GM23338 (cell line): Measurements from ENCODE around the gene DOCK10.

Source experiments
- CREB1 ChIP-seq: fragments of 250-450 bp; sonication (Bioruptor Pico); IDR thresholded peaks from 2 replicates; pipeline ENCODE4 v1.5.0; 2020; ENCODE audit warnings: low read depth, mild to moderate bottlenecking, moderate library complexity
- EZH2 ChIP-seq: fragments of 200-600 bp; sonication (generic); IDR thresholded peaks from one replicate; pipeline ENCODE4 v1.8.0; 2017; ENCODE audit warnings: antibody characterized with exemption, mild to moderate bottlenecking, low read depth; ENCODE audit not compliant: unreplicated experiment
- EZH2phosphoT487 ChIP-seq: fragments of 200-600 bp; sonication (generic); IDR thresholded peaks from one replicate; pipeline ENCODE4 v1.8.1; 2018; ENCODE audit warnings: antibody characterized with exemption; ENCODE audit not compliant: unreplicated experiment
- JUNB ChIP-seq: IDR thresholded peaks from one replicate; pipeline ENCODE4 v1.6.1; 2016; ENCODE audit warnings: antibody characterized with exemption; ENCODE audit not compliant: unreplicated experiment
- NANOG ChIP-seq: IDR thresholded peaks from 2 replicates; pipeline ENCODE4 v1.6.1; 2016; ENCODE audit warnings: antibody characterized with exemption, borderline replicate concordance
- POLR2AphosphoS5 ChIP-seq: IDR thresholded peaks from 2 replicates; pipeline ENCODE4 v1.6.1; 2016; ENCODE audit warnings: antibody characterized with exemption, low read depth
- ZNF331 ChIP-seq: fragments of 250-450 bp; sonication (Bioruptor Pico); IDR thresholded peaks from 2 replicates; pipeline ENCODE4 v1.5.0; 2020; ENCODE audit warnings: low read depth, mild to moderate bottlenecking, moderate library complexity
- TF ChIP-seq, protein P1 (sequence below), 2 experiments: fragments of 200-600 bp in 1 of 2; sonication (generic) in 1 of 2; conservative IDR thresholded peaks; 2 replicates each; pipeline versions ENCODE4 v1.5.1 to v1.6.1; 2016 to 2017; ENCODE audit warnings: antibody characterized with exemption in 2 of 2, low read depth in 2 of 2, mild to moderate bottlenecking in 2 of 2, moderate library complexity in 1 of 2
- TF ChIP-seq, protein P2 (sequence below): IDR thresholded peaks from 2 replicates; pipeline ENCODE4 v1.6.1; 2016; ENCODE audit warnings: antibody characterized with exemption
- TF ChIP-seq, protein P3 (sequence below): IDR thresholded peaks from one replicate; pipeline ENCODE4 v1.6.1; 2018; ENCODE audit warnings: antibody characterized with exemption; ENCODE audit not compliant: unreplicated experiment

DNA sequence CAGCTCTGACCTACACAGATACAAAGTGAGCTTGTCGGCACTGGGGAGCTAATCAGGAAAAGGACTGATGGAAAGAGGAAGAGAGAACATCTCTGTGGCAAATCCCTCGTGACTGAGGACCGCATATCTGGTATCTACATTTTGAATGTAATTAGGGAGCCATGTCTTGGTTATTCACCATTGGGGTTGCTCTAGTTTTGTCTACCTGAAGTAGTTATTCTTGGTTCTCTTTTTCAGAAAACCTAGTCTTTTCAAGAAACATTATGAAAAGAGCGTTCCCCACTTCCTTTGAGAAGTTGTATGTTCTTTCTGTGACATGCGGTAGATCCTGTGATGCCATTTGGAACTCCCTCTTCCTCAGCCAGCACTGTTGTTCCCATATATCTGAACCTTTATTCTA, 104.4 kb downstream of the DOCK10 start:
- TF ChIP-seq, protein P1, sequence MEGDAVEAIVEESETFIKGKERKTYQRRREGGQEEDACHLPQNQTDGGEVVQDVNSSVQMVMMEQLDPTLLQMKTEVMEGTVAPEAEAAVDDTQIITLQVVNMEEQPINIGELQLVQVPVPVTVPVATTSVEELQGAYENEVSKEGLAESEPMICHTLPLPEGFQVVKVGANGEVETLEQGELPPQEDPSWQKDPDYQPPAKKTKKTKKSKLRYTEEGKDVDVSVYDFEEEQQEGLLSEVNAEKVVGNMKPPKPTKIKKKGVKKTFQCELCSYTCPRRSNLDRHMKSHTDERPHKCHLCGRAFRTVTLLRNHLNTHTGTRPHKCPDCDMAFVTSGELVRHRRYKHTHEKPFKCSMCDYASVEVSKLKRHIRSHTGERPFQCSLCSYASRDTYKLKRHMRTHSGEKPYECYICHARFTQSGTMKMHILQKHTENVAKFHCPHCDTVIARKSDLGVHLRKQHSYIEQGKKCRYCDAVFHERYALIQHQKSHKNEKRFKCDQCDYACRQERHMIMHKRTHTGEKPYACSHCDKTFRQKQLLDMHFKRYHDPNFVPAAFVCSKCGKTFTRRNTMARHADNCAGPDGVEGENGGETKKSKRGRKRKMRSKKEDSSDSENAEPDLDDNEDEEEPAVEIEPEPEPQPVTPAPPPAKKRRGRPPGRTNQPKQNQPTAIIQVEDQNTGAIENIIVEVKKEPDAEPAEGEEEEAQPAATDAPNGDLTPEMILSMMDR (conservative IDR thresholded peaks at IDR 0.05; ENCODE audit: low read depth in 2 of 2), result no peak
- no peak for TF ChIP-seq EZH2
- TF ChIP-seq, protein P2, sequence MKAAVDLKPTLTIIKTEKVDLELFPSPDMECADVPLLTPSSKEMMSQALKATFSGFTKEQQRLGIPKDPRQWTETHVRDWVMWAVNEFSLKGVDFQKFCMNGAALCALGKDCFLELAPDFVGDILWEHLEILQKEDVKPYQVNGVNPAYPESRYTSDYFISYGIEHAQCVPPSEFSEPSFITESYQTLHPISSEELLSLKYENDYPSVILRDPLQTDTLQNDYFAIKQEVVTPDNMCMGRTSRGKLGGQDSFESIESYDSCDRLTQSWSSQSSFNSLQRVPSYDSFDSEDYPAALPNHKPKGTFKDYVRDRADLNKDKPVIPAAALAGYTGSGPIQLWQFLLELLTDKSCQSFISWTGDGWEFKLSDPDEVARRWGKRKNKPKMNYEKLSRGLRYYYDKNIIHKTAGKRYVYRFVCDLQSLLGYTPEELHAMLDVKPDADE, result no peak
- TF ChIP-seq JUNB, result no peak
- TF ChIP-seq POLR2AphosphoS5, result no peak
- TF ChIP-seq ZNF331 (CRISPR knock-in tag), result no peak
- no peak for TF ChIP-seq CREB1 (CRISPR knock-in tag)
- no peak for TF ChIP-seq NANOG
- TF ChIP-seq, protein P3, sequence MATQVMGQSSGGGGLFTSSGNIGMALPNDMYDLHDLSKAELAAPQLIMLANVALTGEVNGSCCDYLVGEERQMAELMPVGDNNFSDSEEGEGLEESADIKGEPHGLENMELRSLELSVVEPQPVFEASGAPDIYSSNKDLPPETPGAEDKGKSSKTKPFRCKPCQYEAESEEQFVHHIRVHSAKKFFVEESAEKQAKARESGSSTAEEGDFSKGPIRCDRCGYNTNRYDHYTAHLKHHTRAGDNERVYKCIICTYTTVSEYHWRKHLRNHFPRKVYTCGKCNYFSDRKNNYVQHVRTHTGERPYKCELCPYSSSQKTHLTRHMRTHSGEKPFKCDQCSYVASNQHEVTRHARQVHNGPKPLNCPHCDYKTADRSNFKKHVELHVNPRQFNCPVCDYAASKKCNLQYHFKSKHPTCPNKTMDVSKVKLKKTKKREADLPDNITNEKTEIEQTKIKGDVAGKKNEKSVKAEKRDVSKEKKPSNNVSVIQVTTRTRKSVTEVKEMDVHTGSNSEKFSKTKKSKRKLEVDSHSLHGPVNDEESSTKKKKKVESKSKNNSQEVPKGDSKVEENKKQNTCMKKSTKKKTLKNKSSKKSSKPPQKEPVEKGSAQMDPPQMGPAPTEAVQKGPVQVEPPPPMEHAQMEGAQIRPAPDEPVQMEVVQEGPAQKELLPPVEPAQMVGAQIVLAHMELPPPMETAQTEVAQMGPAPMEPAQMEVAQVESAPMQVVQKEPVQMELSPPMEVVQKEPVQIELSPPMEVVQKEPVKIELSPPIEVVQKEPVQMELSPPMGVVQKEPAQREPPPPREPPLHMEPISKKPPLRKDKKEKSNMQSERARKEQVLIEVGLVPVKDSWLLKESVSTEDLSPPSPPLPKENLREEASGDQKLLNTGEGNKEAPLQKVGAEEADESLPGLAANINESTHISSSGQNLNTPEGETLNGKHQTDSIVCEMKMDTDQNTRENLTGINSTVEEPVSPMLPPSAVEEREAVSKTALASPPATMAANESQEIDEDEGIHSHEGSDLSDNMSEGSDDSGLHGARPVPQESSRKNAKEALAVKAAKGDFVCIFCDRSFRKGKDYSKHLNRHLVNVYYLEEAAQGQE, result no peak
- no peak for TF ChIP-seq EZH2phosphoT487
